ENCODE data around the gene RPLP1.
A peak's percentile ranks its signal among the peaks of the same experiment; 100 is the strongest.

RPLP1 gene

DNA sequence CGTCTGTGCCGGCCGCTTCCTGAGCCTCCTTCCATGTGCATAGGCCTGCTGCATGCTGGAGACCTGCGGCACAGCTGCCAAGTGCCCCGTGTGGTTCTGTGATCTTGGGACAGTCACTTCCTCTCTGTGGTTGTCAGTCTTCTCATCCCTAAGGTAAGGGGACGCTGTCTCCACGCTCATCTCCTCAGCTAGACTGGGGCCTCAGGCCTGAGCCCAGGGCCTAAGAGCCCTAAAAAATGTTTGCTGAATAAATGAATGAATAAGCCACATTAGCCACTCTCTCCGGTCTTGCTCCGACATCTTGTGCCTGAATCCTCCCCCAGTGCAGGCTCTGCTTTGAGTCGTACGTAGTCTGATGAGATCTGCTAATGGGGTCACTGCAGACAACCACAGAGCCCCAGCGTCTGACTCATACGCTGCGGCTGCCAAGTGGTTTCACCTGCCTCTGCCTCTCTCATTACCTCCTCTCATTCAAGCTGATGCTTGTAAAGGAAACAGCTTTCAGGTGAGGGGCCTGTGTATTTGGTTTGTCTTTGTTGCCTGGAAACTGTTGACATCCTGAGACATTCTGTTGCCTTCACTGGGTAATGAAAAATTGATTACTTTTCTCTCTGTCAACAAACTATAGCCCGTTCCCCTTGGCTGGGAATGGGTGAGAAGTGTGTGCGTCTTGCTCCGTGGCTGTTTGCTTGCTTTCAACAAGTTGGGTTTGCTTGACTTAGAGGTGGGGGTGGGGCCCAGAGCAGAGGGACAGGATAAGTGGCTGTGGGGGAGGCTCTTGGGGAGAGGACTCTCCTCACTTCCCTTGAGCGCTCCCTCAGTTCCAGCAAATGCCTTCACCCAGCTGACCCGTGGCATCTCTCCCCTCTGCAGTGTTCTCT is 15.9 kb downstream of the RPLP1 start:
- peak; percentile 42 to 76 (median 66) for DNase-seq (ENCODE audit: low read depth in 3 of 3)

DNA sequence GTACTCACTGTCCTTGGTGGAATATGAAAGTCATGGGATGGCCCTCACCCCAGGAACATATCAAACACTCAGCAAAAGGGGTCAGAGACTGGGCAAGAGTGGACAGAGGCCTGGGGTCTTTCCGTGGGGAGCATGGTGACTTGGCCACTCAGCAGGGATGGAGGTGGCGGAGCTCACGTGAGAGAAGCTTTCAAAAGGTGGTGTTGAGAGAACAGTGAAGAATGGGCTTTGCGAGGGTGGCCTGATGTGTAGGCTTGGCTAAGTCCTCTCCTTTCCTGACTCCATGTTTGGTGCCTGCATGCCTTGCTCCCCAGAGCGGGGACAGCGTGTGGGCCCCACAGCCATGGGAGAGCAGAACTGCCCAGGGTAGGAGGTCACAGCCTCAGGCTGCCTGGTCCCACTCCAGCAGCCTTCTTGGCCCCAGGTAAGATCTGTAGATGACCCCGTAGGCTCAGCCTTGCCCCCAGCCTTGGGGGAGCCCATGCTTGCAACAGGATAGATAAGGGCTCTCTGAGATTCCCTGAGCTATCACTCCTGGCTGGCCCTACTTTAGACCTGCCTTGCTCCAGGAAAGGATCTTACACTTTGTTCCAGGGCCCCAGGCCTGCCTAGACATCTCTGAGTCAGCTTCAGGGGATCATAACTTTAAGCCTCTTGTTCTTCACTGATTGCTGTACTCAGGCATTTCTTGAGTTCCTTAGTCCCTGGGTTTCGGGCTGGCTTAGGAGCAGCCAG is 17.0 kb downstream of the RPLP1 start:
- DNase-seq (ENCODE audit: low read depth in 3 of 3): no peak

DNA sequence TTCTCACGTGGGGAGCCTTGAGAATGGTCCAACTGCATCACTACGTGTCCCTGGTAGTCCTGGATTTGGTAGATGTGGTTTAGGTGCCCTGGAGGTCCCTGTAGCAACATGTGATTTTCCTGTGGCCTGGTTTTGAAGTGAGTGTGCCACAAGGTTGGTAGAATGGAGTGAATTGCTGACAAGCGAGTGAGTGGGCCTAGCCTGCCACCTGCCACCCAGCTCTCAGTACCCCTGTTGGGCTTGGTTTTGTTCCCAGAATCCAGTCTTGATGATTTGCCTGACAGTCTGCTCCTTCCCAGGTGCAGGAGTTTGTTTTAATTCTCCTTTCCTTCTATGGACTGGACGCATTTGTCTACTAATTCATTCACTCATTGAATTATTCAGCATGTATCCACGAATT is 19.4 kb downstream of the RPLP1 start:
- DNase-seq (ENCODE audit: low read depth in 3 of 3): no peak

DNA sequence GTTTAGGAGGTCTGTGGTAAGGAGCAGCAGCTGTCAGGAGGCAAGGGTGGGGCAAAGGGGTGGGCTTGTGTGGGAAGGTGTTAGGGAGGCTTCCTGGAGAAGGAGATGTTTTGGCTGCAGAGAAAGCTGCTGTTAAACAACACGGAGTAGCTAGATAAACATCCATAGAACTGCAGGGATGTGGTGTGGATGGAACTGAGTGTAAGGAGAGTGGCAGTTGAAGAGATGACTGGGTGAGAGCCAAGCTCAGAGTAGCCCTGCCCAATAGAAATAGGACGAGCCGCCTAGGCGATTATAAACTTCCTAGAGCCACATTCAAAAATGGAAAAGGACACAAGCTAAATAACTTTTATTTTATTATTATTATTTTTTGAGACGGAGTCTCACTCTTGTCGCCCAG is 19.9 kb downstream of the RPLP1 start:
- no peak for DNase-seq (ENCODE audit: low read depth in 3 of 3)

DNA sequence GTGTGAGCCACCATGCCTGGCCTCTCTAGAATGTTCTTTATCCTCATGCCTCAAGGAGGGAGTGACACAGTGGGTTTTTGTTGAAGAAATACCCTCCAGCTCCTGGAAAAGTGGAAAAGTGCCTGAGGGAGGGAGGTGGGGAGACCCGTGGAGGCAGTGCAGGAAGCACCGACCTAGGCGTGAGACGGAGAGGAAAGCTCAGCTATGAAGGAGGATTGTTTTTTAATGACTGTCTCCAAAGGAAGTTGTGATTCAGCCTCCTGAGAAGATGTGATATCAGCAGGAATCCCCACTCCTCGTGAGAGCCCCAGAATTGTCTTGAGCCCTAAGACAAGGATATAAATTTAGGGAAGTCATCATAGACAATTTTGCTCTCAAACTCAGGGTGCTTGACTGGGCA is 21.7 kb downstream of the RPLP1 start:
- no peak for DNase-seq (ENCODE audit: low read depth in 3 of 3)

DNA sequence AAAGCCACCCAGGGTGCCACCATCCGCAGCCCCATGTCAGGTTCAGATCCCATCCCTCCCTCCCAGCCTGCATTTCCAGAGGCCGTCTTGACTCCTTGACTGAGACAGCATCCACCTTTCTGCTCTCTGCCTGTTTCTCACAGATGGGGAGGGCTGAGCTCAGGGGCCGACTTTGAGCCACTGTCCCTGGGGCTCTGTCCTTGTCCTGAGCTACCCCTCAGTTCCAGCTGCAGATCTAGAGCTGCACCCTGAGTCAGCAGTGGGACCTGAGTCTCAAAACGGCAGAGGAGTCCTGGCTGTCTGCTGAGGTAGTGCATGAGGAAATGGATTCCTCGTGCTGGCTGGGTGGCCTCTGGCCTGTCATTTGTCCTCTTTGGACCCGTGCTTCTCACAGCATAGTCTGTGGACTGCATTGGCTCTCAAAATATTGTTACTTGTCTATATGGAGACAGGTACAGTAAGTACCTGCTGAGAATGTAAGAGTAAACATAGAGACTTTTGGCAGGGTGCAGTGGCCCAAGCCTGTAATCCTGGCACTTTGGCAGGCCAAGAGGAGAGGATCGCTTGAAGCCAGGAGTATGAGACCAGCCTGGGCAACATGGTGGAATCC is 22.3 kb downstream of the RPLP1 start:
- DNase-seq (ENCODE audit: low read depth in 3 of 3): no peak

DNA sequence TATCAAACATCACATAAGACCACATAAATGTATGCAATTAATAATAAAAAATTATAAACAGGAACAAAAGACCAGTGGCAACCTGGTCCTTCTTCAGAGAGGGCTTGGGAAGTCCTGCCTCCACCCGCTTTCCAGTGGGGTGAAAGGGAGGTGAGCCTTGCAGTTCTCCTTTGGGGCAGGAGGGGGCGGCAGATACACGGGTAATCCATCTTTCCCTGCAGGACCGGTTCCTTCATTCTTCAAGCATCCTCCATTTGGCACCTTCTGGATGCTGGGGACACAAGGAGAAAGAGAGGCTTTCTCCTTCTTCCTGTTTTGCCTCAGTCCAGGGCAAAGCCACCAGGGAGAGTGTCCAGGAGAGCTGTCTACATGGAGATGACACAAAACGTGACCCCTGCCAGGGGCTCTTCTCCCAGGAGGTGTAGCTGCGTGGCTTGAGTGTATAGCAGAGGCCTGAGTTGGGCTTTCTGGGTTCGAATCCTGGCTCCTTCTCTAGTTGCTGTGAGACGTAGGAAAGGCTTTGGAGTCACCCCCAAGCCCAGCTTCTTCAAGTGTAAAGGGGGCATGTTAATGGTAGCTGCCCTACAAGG is 23.2 kb downstream of the RPLP1 start:
- peak; percentile 46 to 59 (median 53) for DNase-seq (ENCODE audit: low read depth in 3 of 3)

DNA sequence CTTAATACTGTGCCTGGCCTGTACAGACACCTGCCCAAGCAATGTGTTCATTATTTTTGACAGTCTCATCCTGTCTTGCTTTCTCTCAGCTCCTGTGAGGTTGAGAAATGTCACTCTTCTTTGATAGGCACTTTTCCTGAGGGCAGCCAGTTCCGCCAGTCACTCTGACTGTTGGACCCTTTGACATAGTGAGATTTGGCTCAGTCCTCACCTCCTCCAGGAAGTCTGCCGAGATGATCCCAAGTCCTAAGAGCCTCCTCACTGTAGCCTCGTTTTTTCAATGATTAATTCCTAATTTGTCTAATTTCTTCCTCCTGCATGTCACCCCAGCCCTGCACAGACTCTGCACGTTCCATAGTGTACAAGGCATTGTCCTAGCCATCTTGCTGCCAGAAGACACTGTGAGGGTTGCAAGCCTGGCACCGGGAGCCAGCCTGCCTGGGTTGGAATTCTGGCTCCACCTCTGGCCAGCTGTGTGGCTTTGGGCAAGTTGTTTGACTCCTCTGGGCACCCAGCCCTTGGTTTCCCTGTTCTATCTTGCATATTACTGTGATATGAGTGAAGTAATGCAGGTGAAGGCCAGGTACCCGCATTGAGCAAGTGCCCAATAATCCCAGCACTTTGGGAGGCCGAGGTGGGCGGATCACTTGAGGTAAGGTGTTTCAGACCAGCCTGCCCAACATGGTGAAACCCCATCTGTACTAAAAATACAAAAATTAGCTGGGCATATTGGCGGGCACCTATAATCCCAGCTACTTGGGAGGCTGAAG is 24.3 kb downstream of the RPLP1 start:
- DNase-seq (ENCODE audit: low read depth in 3 of 3): no peak

DNA sequence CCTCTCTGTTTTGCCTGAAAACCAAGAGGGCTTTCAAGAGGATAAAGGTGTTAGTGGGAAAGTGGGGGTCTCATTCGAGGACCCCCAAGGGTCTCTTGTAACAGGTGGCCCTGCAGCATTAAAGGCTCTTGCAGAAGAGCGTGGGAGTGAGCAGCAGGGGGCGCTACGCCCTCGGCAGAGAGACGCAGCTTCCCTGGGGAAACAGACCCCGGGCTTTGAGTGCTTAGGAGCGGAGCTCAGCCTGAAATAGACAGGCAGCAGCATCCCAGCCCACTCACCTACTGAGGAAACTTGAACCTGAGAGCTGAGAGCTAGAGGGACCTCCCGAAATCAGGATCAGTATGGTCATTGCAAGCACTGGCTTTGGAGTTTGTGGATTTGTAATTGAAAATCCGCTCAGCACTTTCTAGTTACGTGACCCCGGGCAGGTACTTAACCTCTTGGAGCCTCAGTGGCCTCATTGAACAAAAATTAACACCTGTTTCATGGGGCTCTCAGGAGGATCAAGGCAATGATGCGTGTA is 25.7 kb downstream of the RPLP1 start:
- DNase-seq (ENCODE audit: low read depth in 3 of 3): no peak

DNA sequence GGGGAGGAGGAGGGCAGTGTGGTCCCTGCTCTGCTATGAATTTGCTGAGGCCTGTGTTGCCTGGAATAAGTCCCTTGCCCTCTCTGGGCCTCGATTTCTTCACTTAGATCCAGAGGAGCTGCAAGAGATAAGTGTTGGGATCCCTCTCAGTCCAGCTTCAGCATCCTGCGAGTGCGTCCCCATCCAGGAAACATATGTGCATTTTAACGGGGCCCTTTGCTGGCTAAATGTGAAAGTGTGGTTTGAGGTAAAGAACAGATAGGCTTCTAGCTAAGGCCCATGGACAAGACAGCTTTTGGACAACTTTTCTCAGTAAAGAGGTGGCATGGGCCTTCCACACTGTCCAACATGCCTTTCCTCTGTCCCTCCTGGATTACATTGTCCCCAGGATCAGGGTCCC is 26.5 kb downstream of the RPLP1 start:
- DNase-seq (ENCODE audit: low read depth in 3 of 3): no peak

DNA sequence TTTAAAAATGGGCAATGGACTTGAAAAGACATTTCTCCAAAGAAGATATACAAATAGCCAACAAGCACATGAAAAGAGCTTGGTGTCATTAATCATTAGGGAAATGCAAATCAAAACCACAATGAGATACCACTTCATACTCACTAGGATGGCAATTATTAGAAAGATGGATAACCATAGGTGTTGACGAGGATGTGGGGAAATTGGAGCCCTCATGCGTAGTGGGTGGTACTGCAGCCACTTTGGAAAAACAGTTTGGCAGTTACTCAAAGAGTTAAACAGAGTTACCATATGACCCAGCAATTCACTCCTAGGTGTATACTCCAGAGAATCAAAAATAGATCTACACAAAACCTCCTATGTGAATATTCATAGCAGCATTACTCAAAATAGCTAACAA is 27.4 kb downstream of the RPLP1 start:
- DNase-seq (ENCODE audit: low read depth in 3 of 3): no peak

DNA sequence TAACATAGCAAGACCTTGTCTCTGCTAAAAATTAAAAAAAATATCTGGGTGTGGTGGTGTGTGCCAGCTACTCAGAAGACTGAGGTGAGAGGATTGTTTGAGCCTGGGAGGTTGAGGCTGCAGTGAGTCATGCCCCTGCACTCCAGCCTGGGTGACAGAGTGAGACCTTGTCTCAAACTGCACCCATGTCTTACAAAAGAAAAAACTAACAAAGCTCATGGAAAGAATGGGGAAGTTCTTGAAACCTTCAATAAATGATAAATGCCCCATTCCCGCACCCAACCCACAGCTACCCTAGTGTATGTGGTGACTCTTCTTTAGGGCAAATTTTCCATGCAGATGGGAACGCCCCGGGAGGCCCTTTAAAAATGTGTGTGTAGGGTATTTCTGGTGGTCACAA is 28.3 kb downstream of the RPLP1 start:
- DNase-seq (ENCODE audit: low read depth in 3 of 3): no peak

DNA sequence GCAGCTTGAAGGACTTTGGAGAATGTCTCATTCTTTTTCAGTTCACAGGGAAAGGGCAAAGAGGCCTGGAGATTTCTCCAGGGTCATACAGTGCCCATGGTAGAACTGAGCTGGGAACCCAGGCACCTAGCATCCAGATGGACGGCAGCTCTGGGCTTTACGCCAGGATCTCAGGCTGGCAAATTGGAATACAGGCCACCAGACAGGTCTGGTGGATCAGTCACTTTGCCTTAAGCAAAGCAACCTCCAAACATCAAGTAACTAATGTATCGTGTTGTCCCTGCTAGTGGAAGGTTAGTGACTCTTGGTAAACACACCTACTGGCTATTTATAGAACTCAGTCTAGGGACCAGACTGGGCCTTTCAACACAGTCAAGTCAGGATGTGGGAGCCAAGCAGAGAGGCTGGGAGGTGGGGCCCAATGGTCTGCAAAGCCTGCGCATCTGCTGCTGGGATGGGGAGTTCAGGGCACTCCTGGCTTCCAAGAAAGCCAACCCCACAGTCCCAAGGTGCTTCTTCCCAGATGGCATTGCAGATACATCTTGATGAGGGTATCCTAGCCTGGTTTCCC is 30.2 kb downstream of the RPLP1 start:
- no peak for DNase-seq (ENCODE audit: low read depth in 3 of 3)

DNA sequence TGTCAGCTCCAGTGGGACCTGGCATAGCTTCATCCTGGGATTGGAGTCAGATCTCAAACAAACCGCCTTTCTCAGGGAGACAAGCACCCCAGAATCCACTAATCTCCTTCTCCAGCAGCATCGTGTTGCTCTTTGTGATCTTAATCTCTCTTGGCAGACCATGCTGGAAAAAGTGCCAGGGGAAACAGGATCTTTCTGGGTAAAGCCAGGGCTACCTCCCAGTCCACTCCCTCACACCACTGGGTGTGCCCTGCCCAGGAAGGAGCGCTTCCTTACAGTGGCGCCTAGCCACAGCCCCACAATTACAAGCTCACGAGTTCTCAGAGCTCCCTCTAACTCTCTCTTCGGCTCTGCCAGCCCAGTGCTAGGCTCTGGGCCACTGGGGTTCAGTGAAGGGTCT is 32.2 kb downstream of the RPLP1 start:
- no peak for DNase-seq (ENCODE audit: low read depth in 3 of 3)

DNA sequence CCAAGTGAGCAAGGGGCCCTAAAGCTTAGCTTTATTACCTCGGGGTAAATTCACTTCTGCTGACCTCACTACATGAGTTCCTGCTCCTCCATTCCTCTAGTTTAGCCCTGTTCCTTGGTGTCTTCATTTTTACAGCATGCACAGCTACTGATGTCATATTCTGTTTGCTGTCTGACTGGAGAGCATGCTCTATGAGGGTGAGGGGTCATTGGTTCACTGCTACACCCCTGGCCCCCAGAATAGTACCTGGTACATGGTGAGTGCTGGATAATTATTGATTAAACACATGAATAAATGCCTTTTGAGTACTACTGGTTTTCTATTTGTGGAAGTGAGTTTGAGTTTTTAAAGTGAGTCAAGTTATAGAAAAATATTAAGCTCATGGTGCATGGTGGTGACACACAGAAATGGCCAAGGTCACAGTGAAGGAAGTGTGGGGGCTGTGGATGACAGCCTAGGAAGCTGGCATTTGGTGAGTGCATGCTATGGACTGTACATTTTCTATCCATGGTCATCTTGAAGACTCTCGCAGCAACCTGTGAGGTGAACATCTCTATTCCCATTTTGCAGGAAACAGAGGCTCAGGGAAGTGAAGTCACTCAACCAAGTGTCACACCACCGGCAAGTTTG is 34.0 kb downstream of the RPLP1 start:
- no peak for DNase-seq (ENCODE audit: low read depth in 3 of 3)

DNA sequence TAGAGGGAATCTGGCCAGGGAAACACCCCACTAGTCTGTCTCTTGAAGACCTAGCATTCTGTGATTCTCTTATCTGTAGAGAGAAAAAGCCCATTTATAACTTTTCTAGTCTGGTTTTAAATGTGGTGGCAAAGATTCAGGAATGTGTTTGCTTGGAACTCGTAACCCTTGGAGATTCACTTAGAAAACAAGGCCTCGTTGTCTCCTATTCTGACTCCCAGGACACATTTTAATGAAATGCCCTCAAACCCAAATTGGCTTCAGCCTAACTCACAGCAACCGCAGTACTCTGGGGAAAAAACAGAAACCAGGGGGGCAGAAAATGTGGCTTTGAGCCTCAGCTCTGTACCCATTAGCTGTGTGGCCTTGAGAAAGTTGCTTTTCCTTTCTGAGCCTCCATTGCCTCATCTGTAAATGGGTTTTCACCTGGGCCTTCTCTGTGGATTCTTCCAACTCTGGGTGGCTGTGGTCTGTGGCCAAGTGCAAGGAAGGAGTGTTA is 36.5 kb downstream of the RPLP1 start:
- no peak for DNase-seq (ENCODE audit: low read depth in 3 of 3)

DNA sequence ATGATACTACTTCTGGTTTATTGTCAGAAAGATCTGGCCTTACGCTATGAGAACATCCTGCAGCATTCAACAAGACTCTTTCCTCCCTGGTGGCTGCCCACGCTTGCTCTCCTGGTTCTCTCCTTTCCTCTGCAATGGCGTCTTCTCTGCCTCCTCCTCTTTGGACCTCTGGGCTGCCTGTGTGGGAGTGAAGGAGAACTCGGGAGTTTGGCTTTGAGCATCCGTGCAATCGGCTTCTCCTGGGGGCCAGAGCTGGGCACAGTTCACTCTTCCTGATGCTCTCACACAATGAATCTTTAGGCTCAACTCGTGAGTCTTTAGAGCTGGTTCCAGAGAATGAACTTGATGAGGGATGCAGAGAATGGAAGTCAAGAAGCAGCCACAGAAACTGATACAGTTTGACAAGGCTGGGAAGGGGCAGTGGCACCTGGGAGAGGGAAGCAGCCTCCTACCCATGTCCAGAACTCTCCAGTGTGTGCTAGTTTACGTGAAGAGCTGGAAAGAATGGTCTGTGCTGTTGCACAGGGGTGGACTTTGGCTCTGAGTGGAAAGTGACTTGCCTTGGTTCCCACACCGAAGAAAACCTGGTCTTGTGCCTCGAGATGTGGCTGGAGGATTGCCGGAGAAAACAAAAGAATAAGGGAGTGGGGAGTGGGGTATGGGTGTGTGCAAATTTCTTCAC is 37.9 kb downstream of the RPLP1 start:
- no peak for DNase-seq (ENCODE audit: low read depth in 3 of 3)

DNA sequence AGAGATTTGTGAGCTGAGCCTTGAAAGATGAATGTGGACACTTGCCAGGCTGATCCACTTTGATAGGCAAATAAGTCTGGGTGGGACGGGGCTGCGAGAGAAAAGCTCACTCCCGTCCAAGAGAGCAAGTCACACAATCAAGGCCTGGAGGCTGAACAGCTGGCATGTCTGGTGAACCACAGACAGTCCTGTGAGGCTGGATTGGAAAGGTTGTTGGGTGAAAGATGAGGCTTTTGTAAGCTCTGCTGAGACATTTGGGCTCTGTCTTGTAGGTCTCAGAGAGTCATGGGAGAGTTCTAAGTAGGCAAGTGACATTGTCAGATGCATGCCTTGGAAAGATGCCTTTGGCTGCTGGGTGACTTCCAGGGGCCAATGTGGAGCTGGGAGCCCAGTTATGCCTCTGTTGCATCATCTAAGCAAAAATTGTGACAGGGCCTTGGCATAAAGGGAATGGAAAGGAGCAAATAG is 38.5 kb downstream of the RPLP1 start:
- DNase-seq (ENCODE audit: low read depth in 3 of 3): no peak

DNA sequence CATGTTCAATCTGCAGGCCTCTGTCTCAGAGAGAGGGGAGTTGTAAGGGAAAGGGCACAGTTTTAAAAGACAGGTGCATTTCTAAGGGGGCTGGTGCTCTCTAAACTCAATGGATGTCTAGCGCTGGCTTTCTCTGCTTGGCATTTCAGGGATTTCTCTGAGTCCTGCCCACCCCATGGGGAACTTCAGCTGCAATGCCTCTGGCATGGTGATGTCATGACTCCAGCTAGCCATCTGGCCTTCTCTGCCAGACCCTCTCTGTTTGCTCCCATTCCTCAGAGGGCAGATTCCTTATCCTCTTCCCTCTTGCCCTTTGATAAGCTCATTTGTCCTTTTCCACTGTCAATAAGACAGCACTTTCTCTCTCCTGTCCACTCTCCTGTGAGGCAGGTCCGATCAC is 40.8 kb downstream of the RPLP1 start:
- no peak for DNase-seq (ENCODE audit: low read depth in 3 of 3)

DNA sequence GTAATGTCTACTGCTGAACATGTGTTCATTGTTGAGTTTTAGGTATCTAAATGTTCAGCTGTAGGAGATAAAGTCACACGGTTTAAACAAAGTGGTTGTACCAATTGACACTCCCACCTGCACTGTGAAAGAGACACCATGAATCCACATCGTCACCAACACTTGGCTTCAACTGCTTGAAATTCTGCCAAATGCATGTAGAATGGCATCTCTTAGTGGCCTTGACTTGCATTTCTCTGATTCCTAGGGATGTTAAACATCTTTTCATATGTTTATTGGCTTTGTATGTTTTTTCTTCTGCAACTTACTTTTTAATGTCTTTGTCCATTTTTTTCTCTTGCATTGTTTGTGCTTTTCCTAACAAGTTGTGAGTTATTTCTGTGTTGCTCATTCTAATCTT is 43.4 kb downstream of the RPLP1 start:
- DNase-seq (ENCODE audit: low read depth in 3 of 3): no peak

Data from stimulated activated CD4-positive, alpha-beta T cell treated with anti-CD3 and anti-CD28 coated beads, TNF-alpha, amount 100 ng/mL, for 4 hours (primary cell).